Activated CD4-positive, alpha-beta memory T cell treated with anti-CD3 and anti-CD28 coated beads, Interleukin-2, amount 10 ng/mL, durations not matched to agents 7 days and 5 days (primary cell): ENCODE data around the gene ZDHHC8. TPM values are rescaled to one million over a fixed set of nuclear protein-coding genes. Genes with fewer than 3 reads are reported as not detected.

Experiments used
- CTCF ChIA-PET: fragments of 350-600 bp; sonication (Branson Sonifier 250); formaldehyde crosslinking; loops from one replicate; lab custom pipeline; 2021; ENCODE audit warnings: antibody characterized with exemption, inconsistent platforms; lab: Charles Lee
- POLR2A ChIA-PET: fragments of 350-600 bp; sonication (Branson Sonifier 250); formaldehyde crosslinking; loops from one replicate; lab custom pipeline; 2021; ENCODE audit warnings: antibody characterized with exemption; lab: Charles Lee
- DNase-seq: peaks from one replicate; pipeline ENCODE4 v3.0.0-alpha.2; 2020
- H3K27ac Mint-ChIP-seq: one replicate; pipeline ENCODE4 v1.8.0; 2021; ENCODE audit warnings: mild to moderate bottlenecking, mixed read lengths
- H3K27me3 Mint-ChIP-seq: one replicate; pipeline ENCODE4 v1.8.0; 2021; ENCODE audit warnings: mixed read lengths
- H3K36me3 Mint-ChIP-seq: one replicate; pipeline ENCODE4 v1.8.0; 2021; ENCODE audit warnings: low read depth, mixed read lengths
- H3K4me1 Mint-ChIP-seq: one replicate; pipeline ENCODE4 v1.8.0; 2021; ENCODE audit warnings: mixed read lengths
- H3K4me3 Mint-ChIP-seq: one replicate; pipeline ENCODE4 v1.8.0; 2021; ENCODE audit warnings: mild to moderate bottlenecking, mixed read lengths
- H3K9me3 Mint-ChIP-seq: one replicate; pipeline ENCODE4 v1.8.0; 2021; ENCODE audit warnings: mixed read lengths
- total RNA-seq, 2 experiments: library from RNA; stranded (reverse); gene quantifications; one replicate each; pipeline ENCODE4 v1.2.3, GENCODE V29; 2021

ZDHHC8 gene
- total RNA-seq, 2 experiments from 2014 or later, result 44.2 to 48.3 TPM

GRCh38 chr22:20170170-20170569 lies 38.6 kb downstream of the ZDHHC8 start:
- H3K9me3 Mint-ChIP-seq, result no peaks in the 10 kb centered on the region
- DNase-seq, result no peak
- no peak overlapping the region for H3K27ac Mint-ChIP-seq
- no peaks in the 10 kb centered on the region for H3K4me1 Mint-ChIP-seq
- H3K4me3 Mint-ChIP-seq, result no peak overlapping the region
- POLR2A ChIA-PET, result no interaction called here
- no peaks in the 10 kb centered on the region for H3K27me3 Mint-ChIP-seq
- H3K36me3 Mint-ChIP-seq, result no peaks in the 10 kb centered on the region
- CTCF ChIA-PET, result no interaction called here

DNA sequence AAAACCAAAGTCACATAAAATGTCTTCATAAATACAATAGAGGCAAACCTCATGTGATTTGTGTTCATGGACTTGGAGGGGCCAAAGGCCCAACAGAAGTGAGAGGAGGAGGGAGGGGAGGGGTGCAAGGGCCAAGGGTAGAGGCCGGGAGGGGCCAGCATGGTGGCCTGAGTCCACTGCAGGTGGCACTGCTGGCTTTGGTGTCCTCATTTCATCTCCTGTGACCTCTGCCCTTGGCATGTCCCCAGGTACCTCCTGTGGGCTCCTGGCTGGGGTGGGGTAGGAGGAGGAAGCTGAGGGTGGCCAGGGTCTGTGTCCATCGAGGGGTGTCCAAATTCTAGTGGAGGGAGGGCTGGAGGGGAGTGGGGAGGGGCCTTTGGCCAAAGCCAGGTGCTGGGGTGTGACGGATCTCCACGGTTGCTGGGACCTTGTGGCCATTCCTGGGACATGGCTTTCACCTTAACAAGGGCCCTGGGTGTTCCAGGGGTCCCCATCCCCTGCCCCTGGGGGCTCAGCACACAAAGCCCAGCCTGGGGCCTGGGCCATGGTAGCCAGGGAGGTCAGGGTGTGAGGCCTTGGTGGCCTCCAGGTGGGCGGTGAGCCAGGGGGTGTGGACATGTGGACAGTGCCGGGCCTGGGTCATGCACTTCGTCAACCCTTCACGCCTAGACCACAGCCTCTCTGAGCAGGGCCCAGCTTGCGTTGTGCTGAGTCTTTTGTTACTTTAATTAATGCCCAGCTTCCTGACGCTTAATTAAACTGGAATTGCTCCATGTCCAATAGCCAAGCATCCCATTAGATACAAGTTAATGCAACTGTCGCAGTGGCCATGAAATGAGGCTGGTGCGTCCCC lies 39.9 kb downstream of the ZDHHC8 start:
- POLR2A ChIA-PET, result no interaction called here
- H3K27ac Mint-ChIP-seq, result no peak overlapping the region
- H3K4me1 Mint-ChIP-seq, result no peaks in the 10 kb centered on the region
- H3K36me3 Mint-ChIP-seq, result no peaks in the 10 kb centered on the region
- H3K27me3 Mint-ChIP-seq, result no peaks in the 10 kb centered on the region
- no peak for DNase-seq
- H3K4me3 Mint-ChIP-seq, result no peak overlapping the region
- no peaks in the 10 kb centered on the region for H3K9me3 Mint-ChIP-seq
- CTCF ChIA-PET, result no interaction called here

GRCh38 chr22:20172141-20172613 lies 40.6 kb downstream of the ZDHHC8 start:
- Mint-ChIP-seq H3K27me3 (no peaks in the 10 kb centered on the region), H3K9me3 (no peaks in the 10 kb centered on the region)
- POLR2A ChIA-PET, result no interaction called here

DNA sequence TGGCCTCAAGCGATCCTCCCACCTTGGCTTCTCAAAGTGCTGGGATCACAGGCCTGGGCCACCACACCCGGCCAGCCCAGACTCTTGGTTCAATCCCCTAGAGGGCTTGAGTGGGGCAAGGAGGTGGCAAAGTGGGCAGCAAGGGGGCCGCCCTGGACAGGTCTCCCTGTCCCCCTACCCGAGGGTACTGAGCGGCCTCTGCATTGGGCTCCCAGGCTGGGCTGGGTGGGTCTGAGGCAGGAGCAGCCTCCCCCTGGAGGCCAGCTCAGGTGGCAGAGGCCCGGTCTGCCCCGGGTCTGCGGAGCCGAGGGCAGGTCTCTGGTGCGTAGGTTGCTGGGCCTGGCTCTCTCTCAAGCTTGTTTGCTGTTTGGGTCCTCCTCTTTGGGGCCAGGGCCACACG lies 41.6 kb downstream of the ZDHHC8 start:
- Mint-ChIP-seq H3K4me3 (no peak overlapping the region), H3K27me3 (no peaks in the 10 kb centered on the region), H3K36me3 (no peaks in the 10 kb centered on the region), H3K9me3 (no peaks in the 10 kb centered on the region), H3K4me1 (no peaks in the 10 kb centered on the region), H3K27ac (no peak overlapping the region)
- ChIA-PET POLR2A (no interaction called here), CTCF (interaction anchor here (0.6 kb wide), 1 partner anchor 443 kb away, joined by 3 read pairs; no protein-coding TSS in a partner anchor)
- DNase-seq, result no peak

More at GRCh38 chr22:20172141-20172613, 40.6 kb downstream of the ZDHHC8 start:
- Mint-ChIP-seq H3K4me1 (no peaks in the 10 kb centered on the region), H3K36me3 (no peaks in the 10 kb centered on the region), H3K4me3 (no peak overlapping the region), H3K27ac (no peak overlapping the region)
- no peak for DNase-seq
- CTCF ChIA-PET, result no interaction called here

GRCh38 chr22:20173772-20174171 lies 42.2 kb downstream of the ZDHHC8 start:
- Mint-ChIP-seq H3K27ac (no peak overlapping the region), H3K27me3 (no peaks in the 10 kb centered on the region), H3K36me3 (no peaks in the 10 kb centered on the region), H3K9me3 (no peaks in the 10 kb centered on the region), H3K4me1 (no peaks in the 10 kb centered on the region), H3K4me3 (no peak overlapping the region)
- no peak for DNase-seq
- POLR2A ChIA-PET, result no interaction called here
- CTCF ChIA-PET, result no interaction called here

DNA sequence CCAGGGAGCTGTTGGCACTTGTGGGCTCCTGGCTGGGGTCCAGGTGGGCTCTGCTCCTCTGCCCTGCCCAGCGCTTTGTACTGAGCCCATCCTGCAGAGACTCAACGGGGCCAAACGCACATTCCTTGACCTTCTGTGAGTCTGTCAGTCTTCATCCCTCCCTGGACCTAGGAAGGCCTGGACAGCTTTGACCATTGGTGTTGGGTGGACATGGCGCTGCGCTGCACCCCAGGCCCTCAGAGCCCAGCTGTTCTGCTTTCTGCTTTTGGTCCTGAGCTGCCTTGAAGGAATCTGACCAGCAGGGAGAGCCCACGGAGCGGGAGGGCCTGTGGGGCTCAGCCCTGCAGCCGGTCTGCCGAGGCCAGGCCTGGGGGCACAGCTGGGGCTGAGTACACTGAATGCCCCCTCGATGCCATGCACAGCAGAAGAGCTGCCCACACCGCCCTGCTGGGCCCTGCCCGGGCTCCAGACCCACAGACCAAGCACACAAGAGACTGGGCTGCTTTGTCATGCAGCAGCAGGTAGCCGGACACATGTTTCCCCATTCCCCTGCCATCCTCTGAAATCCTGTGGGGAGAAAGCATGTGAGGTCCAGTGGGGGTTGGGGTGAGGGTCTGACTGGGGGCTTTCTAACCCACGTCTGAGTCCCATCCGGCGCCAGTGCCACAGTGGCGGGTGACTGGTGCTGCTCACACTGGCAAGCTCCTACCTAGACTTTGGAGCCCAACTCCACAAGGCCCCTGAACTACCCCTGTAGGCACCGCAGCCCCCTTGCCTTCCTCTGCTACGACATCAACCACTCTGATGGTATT lies 43.4 kb downstream of the ZDHHC8 start:
- POLR2A ChIA-PET, result no interaction called here
- CTCF ChIA-PET, result no interaction called here
- Mint-ChIP-seq H3K4me1 (no peaks in the 10 kb centered on the region), H3K9me3 (no peaks in the 10 kb centered on the region), H3K27ac (no peak overlapping the region), H3K27me3 (no peaks in the 10 kb centered on the region), H3K36me3 (no peaks in the 10 kb centered on the region), H3K4me3 (no peak overlapping the region)
- no peak for DNase-seq

GRCh38 chr22:20175597-20175900 lies 43.9 kb downstream of the ZDHHC8 start:
- no peaks in the 10 kb centered on the region for H3K9me3 Mint-ChIP-seq
- no peaks in the 10 kb centered on the region for H3K4me1 Mint-ChIP-seq
- no peaks in the 10 kb centered on the region for H3K27me3 Mint-ChIP-seq
- ChIA-PET CTCF (no interaction called here), POLR2A (no interaction called here)
- H3K36me3 Mint-ChIP-seq, result no peaks in the 10 kb centered on the region
- no peak overlapping the region for H3K4me3 Mint-ChIP-seq
- DNase-seq, result no peak
- H3K27ac Mint-ChIP-seq, result no peak overlapping the region

GRCh38 chr22:20176421-20177085 lies 44.9 kb downstream of the ZDHHC8 start:
- POLR2A ChIA-PET, result no interaction called here
- H3K4me3 Mint-ChIP-seq, result no peak overlapping the region
- DNase-seq, result no peak
- H3K27ac Mint-ChIP-seq, result no peak overlapping the region
- CTCF ChIA-PET, result no interaction called here
- no peaks in the 10 kb centered on the region for H3K4me1 Mint-ChIP-seq
- no peaks in the 10 kb centered on the region for H3K36me3 Mint-ChIP-seq
- H3K9me3 Mint-ChIP-seq, result no peaks in the 10 kb centered on the region
- no peaks in the 10 kb centered on the region for H3K27me3 Mint-ChIP-seq

GRCh38 chr22:20177217-20177911 lies 45.8 kb downstream of the ZDHHC8 start:
- no peak overlapping the region for H3K4me3 Mint-ChIP-seq
- no peaks in the 10 kb centered on the region for H3K9me3 Mint-ChIP-seq
- H3K4me1 Mint-ChIP-seq, result no peaks in the 10 kb centered on the region
- CTCF ChIA-PET, result no interaction called here
- POLR2A ChIA-PET, result no interaction called here
- no peaks in the 10 kb centered on the region for H3K27me3 Mint-ChIP-seq
- H3K36me3 Mint-ChIP-seq, result no peaks in the 10 kb centered on the region
- DNase-seq, result no peak
- no peak overlapping the region for H3K27ac Mint-ChIP-seq

DNA sequence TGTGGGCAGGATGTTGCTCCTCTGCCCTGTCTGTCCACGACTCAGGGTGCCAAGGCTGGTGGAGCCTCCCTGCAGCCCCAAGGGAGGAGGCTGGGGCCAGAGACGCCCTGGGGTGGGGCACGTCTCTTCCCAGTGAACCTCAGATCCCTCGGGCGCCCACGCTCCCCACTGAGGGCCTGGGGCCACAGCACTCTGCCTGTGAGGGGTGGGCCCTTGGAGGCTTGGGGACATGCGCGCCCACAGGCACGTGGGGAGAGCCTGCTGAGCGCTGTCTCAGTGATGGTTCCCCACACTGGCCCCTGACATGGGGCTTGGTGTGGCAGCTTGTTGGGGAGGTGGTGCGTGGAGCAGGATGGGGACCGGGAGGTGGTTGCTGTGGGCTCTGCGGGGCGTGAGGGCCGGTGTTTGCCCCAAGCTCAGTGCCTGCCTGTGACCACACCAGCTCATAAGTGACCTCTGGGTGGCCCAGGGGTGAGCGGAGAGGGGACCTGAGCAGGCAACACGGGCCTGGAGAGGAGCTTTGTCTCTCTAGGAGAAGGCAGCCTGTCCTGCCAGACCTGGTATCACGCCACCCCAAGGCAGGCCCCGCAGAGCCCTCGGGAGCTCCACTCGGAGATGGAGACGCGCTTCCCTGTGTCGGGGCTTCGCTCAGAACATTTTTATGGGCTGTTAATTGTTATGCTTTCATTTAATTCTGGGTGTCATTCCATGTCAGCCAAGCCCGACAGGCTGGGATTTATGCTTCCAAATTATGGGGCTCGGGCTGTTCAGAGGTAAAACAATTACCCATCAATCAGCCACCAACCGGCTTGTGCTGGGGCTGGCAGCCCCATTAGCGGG lies 46.7 kb downstream of the ZDHHC8 start:
- Mint-ChIP-seq H3K9me3 (no peaks in the 10 kb centered on the region), H3K36me3 (no peaks in the 10 kb centered on the region), H3K27ac (no peak overlapping the region), H3K4me3 (no peak overlapping the region), H3K4me1 (no peaks in the 10 kb centered on the region), H3K27me3 (no peaks in the 10 kb centered on the region)
- POLR2A ChIA-PET, result no interaction called here
- no peak for DNase-seq
- CTCF ChIA-PET, result no interaction called here

- Mint-ChIP-seq H3K36me3 (no peaks in the 10 kb centered on the region), H3K9me3 (no peaks in the 10 kb centered on the region), H3K27me3 (no peaks in the 10 kb centered on the region), H3K4me1 (no peaks in the 10 kb centered on the region), H3K27ac (no peak overlapping the region), H3K4me3 (no peak overlapping the region)
- DNase-seq, result no peak
- ChIA-PET CTCF (no interaction called here), POLR2A (no interaction called here)
These were observed 47.3 kb downstream of the ZDHHC8 start for GRCh38 chr22:20178915-20179227.

DNA sequence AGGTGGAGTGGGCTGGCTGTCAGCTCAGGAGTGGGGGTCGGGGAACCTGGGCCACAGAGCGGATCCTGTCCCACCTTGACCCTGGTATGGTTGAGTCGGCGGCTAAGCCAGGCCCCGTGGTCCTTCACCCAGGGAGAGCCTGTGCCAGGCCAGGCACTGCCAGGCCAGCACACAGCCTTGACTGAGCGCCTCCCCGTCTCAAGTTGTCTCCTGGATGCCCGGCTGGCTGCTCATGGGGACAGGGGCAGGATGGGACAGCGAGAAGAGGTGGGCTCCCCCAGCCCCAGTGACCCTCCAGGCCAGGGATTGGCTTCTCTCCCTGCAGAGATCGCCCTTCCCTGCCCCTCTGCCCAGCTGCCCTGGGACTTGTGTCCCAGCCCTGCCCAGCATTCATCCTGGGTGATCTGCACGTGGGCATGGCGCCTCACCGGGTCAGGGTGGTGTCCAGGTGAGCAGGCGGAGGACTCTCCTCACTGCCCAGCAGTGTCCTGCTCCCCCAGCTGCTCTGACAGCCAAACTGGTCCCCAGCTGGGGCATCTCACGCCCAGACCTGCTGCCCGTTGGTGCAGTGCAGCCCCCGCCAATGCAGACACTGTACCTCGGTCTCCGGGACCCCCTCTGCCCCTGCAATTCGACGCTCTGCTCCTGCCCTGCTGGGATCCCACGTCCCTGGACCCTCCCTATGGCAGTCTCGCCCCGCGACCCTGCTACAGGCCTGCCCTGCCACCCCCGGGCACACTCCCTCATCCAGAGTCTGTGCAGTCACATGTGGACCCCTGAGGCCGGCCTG lies 48.0 kb downstream of the ZDHHC8 start:
- Mint-ChIP-seq H3K4me3 (no peak overlapping the region), H3K9me3 (no peaks in the 10 kb centered on the region), H3K36me3 (no peaks in the 10 kb centered on the region), H3K27ac (no peak overlapping the region), H3K27me3 (no peaks in the 10 kb centered on the region), H3K4me1 (no peaks in the 10 kb centered on the region)
- no peak for DNase-seq
- POLR2A ChIA-PET, result no interaction called here
- CTCF ChIA-PET, result no interaction called here
